ENCODE results near the gene CXCR3.
"Not testable (repeated sequence)": the region's sequence is repeated elsewhere in the genome, so short reads cannot be mapped to it uniquely, and the experiment has no call there.

- not testable (repeated sequence) for TF ChIP-seq CTCF (IDR thresholded peaks at IDR 0.05); ZFX (IDR thresholded peaks at IDR 0.05; ENCODE audit: borderline replicate concordance)
Observed at GRCh38 chrX:71571390-71571789, 46.9 kb downstream of the CXCR3 start.
